IMR-90 (cell line): ENCODE data around the gene H6PD. TPM values are rescaled to one million over a fixed set of nuclear protein-coding genes. Genes with fewer than 3 reads are reported as not detected.

Source experiments
- ATAC-seq: fragments of 200-7000 bp; cut with Tn5 transposase; 2 replicates; pipeline ENCODE4 v1.9.1; 2020; ENCODE audit warnings: low read depth, mild to moderate bottlenecking, moderate library complexity
- BruUV-seq: library from RNA; stranded (reverse); fragments of 400-500 nt; replicated peaks from 2 replicates; lab custom pipeline; 2021; lab: Mats Ljungman, UMichigan
- CTCF ChIA-PET: fragments of 300-600 bp; formaldehyde crosslinking; extraction: SDS; loops from one replicate; lab custom pipeline; 2021; ENCODE audit warnings: antibody characterized with exemption; lab: Yijun Ruan, JAX
- POLR2A ChIA-PET: fragments of 300-600 bp; sonication (Branson Sonifier 250); formaldehyde crosslinking; loops from one replicate; lab custom pipeline; 2022; ENCODE audit warnings: antibody characterized with exemption; ENCODE audit not compliant: unreplicated experiment; lab: Charles Lee
- DNase-seq: peaks from one replicate; pipeline ENCODE4 v3.0.0; 2013
- H2AFZ ChIP-seq: replicated peaks from 2 replicates; pipeline ENCODE3; 2013; ENCODE audit warnings: low read length, mild to moderate bottlenecking; ENCODE audit not compliant: poor library complexity
- H2AK5ac ChIP-seq: 2 replicates; pipeline ENCODE4 v1.6.1; 2013; ENCODE audit warnings: low read depth, low read length, inconsistent platforms
- H2AK9ac ChIP-seq: replicated peaks from 2 replicates; pipeline ENCODE3; 2013; ENCODE audit warnings: mild to moderate bottlenecking, low read depth, low read length, moderate library complexity; ENCODE audit not compliant: poor library complexity
- H2BK120ac ChIP-seq: 2 replicates; pipeline ENCODE4 v1.6.1; 2013; ENCODE audit warnings: low read depth, low read length, inconsistent platforms
- H2BK15ac ChIP-seq: 3 replicates; pipeline ENCODE4 v1.6.1; 2013; ENCODE audit warnings: low read depth, low read length, inconsistent platforms
- H2BK20ac ChIP-seq: 2 replicates; pipeline ENCODE4 v1.6.1; 2013; ENCODE audit warnings: low read depth, mild to moderate bottlenecking, inconsistent platforms, low read length, moderate library complexity
- H2BK5ac ChIP-seq: 2 replicates; pipeline ENCODE4 v1.6.1; 2013; ENCODE audit warnings: mild to moderate bottlenecking, low read depth, low read length, inconsistent platforms; ENCODE audit not compliant: poor library complexity, severe bottlenecking
- H3K14ac ChIP-seq: replicated peaks from 2 replicates; pipeline ENCODE4 v1.6.1; 2013; ENCODE audit warnings: low read depth, low read length, inconsistent platforms
- H3K18ac ChIP-seq: 2 replicates; pipeline ENCODE4 v1.6.1; 2013; ENCODE audit warnings: low read depth, low read length, control low read depth
- H3K23ac ChIP-seq: 2 replicates; pipeline ENCODE4 v1.6.1; 2013; ENCODE audit warnings: low read depth, low read length, inconsistent platforms
- H3K27ac ChIP-seq: 2 replicates; pipeline ENCODE4 v1.5.1; 2013; ENCODE audit warnings: mild to moderate bottlenecking, control low read depth, low read length; ENCODE audit not compliant: insufficient read depth
- H3K27me3 ChIP-seq: 2 replicates; pipeline ENCODE4 v1.6.1; 2013; ENCODE audit warnings: low read length; ENCODE audit not compliant: control insufficient read depth, insufficient read depth
- H3K36me3 ChIP-seq: 2 replicates; pipeline ENCODE4 v1.6.1; 2013; ENCODE audit warnings: low read length, mixed read lengths; ENCODE audit not compliant: control insufficient read depth, insufficient read depth
- H3K4ac ChIP-seq: 2 replicates; pipeline ENCODE4 v1.6.1; 2013; ENCODE audit warnings: low read depth, low read length, inconsistent platforms
- H3K4me1 ChIP-seq: 2 replicates; pipeline ENCODE4 v1.6.1; 2013; ENCODE audit warnings: low read length, mixed read lengths; ENCODE audit not compliant: control insufficient read depth, insufficient read depth
- H3K4me2 ChIP-seq: 2 replicates; pipeline ENCODE4 v1.6.1; 2013; ENCODE audit warnings: low read depth, mild to moderate bottlenecking, control low read depth, low read length, moderate library complexity
- H3K4me3 ChIP-seq: 2 replicates; pipeline ENCODE4 v1.5.1; 2013; ENCODE audit warnings: low read depth, mild to moderate bottlenecking, control low read depth, low read length, moderate library complexity; ENCODE audit not compliant: insufficient read depth
- H3K56ac ChIP-seq: 2 replicates; pipeline ENCODE4 v1.6.1; 2013; ENCODE audit warnings: low read length, inconsistent platforms; ENCODE audit not compliant: insufficient read depth; ENCODE audit errors: extremely low read depth
- H3K79me1 ChIP-seq, 2 experiments: 2 replicates each; pipeline ENCODE4 v1.6.1; 2013; ENCODE audit warnings: low read length in 2 of 2, inconsistent platforms in 1 of 2, low read depth in 1 of 2
- H3K9ac ChIP-seq: 2 replicates; pipeline ENCODE4 v1.6.1; 2013; ENCODE audit warnings: low read depth, low read length, control low read depth
- H3K9me1 ChIP-seq: 2 replicates; pipeline ENCODE4 v1.6.1; 2013; ENCODE audit warnings: low read length, inconsistent platforms; ENCODE audit not compliant: insufficient read depth
- H3K9me3 ChIP-seq: 2 replicates; pipeline ENCODE4 v1.6.1; 2013; ENCODE audit warnings: low read length; ENCODE audit not compliant: control insufficient read depth, insufficient read depth
- H4K20me1 ChIP-seq: 2 replicates; pipeline ENCODE4 v1.6.1; 2013; ENCODE audit warnings: low read length, inconsistent platforms; ENCODE audit not compliant: insufficient read depth
- H4K5ac ChIP-seq: 2 replicates; pipeline ENCODE4 v1.6.1; 2013; ENCODE audit warnings: mild to moderate bottlenecking, low read depth, low read length, control low read depth
- H4K8ac ChIP-seq, 2 experiments: 2 replicates each; pipeline ENCODE4 v1.6.1; 2013; ENCODE audit warnings: low read depth in 2 of 2, low read length in 2 of 2, control low read depth in 1 of 2, inconsistent platforms in 1 of 2
- H4K91ac ChIP-seq: 2 replicates; pipeline ENCODE4 v1.6.1; 2013; ENCODE audit warnings: low read depth, low read length, inconsistent platforms; ENCODE audit not compliant: insufficient read depth
- CHD1 ChIP-seq: IDR thresholded peaks from 2 replicates; pipeline ENCODE4 v1.6.1; 2012; ENCODE audit warnings: low read depth, low read length, improper control_type of control experiment
- MXI1 ChIP-seq: IDR thresholded peaks from 2 replicates; pipeline ENCODE4 v1.6.1; 2012; ENCODE audit warnings: low read depth, mild to moderate bottlenecking, low read length, moderate library complexity, borderline replicate concordance
- SMC3 ChIP-seq: fragments of 150-350 bp; IDR thresholded peaks from 2 replicates; pipeline ENCODE4 v1.6.1; 2016; ENCODE audit warnings: low read depth, mild to moderate bottlenecking, antibody characterized with exemption, low read length, moderate library complexity
- WGBS, 2 experiments: methylation state at CpG; one replicate each; pipeline versions ENCODE4 v1.1.5 to v1.1.7; 2013; ENCODE audit warnings: missing lambda C conversion rate in 2 of 2; ENCODE audit not compliant: insufficient read length in 1 of 2; ENCODE audit errors: extremely low coverage in 2 of 2; 5-methylcytosine and 5-hydroxymethylcytosine counted together
- dilution Hi-C: fragments of 300-500 bp; cut with HindIII; formaldehyde crosslinking; loops from one replicate; pipeline ENCODE4 v1.14.3; 2018; ENCODE audit warnings: low sequenced_read_pairs; ENCODE audit not compliant: unreplicated experiment
- in situ Hi-C: fragments of 300-500 bp; cut with MboI; formaldehyde crosslinking; loops from 3 replicates; pipeline ENCODE4 v1.14.3; 2019; ENCODE audit warnings: low sequenced_read_pairs, inconsistent platforms, mixed read lengths
- intact Hi-C: fragments of 100-400 bp; cut with micrococcal nuclease; formaldehyde crosslinking; loops from 2 replicates; pipeline ENCODE4 v1.10.0; 2022
- polyA plus RNA-seq, 3 experiments: library from polyadenylated mRNA; depleted of rRNA; stranded (reverse); fragments of >200 nt; gene quantifications; 2 replicates each; pipeline ENCODE4 v1.2.3, GENCODE V29; 2012; ENCODE audit warnings: low replicate concordance in 1 of 3
- total RNA-seq: library from RNA; depleted of rRNA; stranded (reverse); fragments of >200 nt; gene quantifications from 2 replicates; pipeline ENCODE4 v1.2.3, GENCODE V29; 2012

H6PD gene
- total and polyA plus RNA-seq, 2 of the 4 experiments (the other 2 are of a cell fraction): 9.3 to 22.1 TPM

DNA sequence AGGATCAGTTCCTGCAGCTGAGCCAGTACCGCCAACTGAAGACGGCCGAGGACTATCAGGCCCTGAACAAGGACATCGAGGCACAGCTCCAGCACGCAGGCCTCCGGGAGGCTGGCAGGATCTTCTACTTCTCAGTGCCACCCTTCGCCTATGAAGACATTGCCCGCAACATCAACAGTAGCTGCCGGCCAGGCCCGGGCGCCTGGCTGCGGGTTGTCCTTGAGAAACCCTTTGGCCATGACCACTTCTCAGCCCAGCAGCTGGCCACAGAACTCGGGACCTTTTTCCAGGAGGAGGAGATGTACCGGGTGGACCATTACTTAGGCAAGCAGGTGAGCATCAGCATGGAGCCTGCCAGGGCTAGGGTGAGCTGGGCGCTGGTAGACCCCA is 10.7 kb downstream of the H6PD start:
- H4K91ac ChIP-seq: no peak overlapping the region
- 93% methylated on average over 7 of the region's 15 CpGs; no CpG with 5 or more reads in 1 of the 2 experiments for whole genome bisulfite sequencing, 2 experiments
- H3K9me3 ChIP-seq: no peaks in the 10 kb centered on the region
- intact Hi-C loops: no loop called here
- no peak overlapping the region for H3K4me2 ChIP-seq
- ChIA-PET POLR2A (interaction anchor here (0.6 kb wide), 2 partner anchors 11 to 64 kb away, joined by 3 read pairs; partner anchors contain the start of gene H6PD), CTCF (interaction anchor here (1.2 to 1.5 kb wide), 2 partner anchors 11 to 135 kb away, joined by 3 to 5 read pairs; partner anchors contain the start of gene H6PD)
- H3K27ac ChIP-seq: no peak overlapping the region
- H3K4ac ChIP-seq: no peak overlapping the region
- no peaks in the 10 kb centered on the region; the same call in 1 of the 2 replicates for H4K20me1 ChIP-seq
- peaks cover 8 to 45% of the 10 kb centered on the region in 2 experiments; a peak in 3 of 4 replicates for H3K79me1 ChIP-seq
- no peak overlapping the region for H2BK5ac ChIP-seq
- DNase-seq (no peak), ATAC-seq (no peak)
- no peak overlapping the region for H3K9ac ChIP-seq
- no peak overlapping the region for H2AK9ac ChIP-seq
- no peak overlapping the region for H3K14ac ChIP-seq
- BruUV-seq: no TSS peak
- peaks cover 24% of the 10 kb centered on the region; the same call in 1 of the 2 replicates for H3K9me1 ChIP-seq
- peaks cover 16% of the 10 kb centered on the region; the same call in 1 of the 2 replicates for H3K36me3 ChIP-seq
- H3K18ac ChIP-seq: no peak overlapping the region
- H3K4me1 ChIP-seq: peaks cover 14% of the 10 kb centered on the region
- no peak overlapping the region for H3K56ac ChIP-seq
- H3K27me3 ChIP-seq: no peaks in the 10 kb centered on the region
- no peak overlapping the region for H4K5ac ChIP-seq
- dilution Hi-C loops: no loop called here
- no peak overlapping the region for H2BK20ac ChIP-seq
- no peak overlapping the region for H2AFZ ChIP-seq
- H3K4me3 ChIP-seq: no peak overlapping the region
- no peak overlapping the region for H2AK5ac ChIP-seq
- in situ Hi-C loops: no loop called here
- no peak overlapping the region for H4K8ac ChIP-seq
- no peak overlapping the region for H2BK15ac ChIP-seq
- TF ChIP-seq CHD1 (no peak), SMC3 (no peak), MXI1 (no peak)
- H3K23ac ChIP-seq: no peak overlapping the region
- H2BK120ac ChIP-seq: no peak overlapping the region
